Putamen (tissue), 1 donor: ENCODE data around the gene GNG7.
"Not testable (repeated sequence)": the region's sequence is repeated elsewhere in the genome, so short reads cannot be mapped to it uniquely, and the experiment has no call there.

Experiments
- DNase-seq: peaks from one replicate; pipeline ENCODE4 v3.0.0-alpha.2; 2016; ENCODE audit warnings: low spot score

GNG7 gene

DNA sequence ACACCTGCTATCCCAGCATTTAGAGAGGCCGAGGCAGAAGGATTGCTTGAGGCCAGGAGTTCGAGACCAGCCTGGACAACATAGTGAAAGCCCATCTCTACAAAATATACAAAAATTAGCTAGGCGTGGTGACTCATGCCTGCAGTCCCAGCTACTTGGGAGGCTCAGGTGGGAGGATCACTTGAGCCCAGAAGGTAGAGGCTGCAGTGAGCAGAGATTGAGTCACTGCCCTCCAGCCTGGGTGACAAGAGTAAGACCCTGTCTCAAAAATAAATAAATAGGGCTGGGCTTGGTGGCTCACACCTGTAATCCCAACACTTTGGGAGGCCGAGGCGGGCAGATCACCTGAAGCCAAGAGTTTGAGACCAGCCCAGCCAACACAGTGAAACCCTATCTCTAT is 238.8 kb downstream of the GNG7 start:
- not testable (repeated sequence) for DNase-seq

GRCh38 chr19:2462635-2463421 is 239.7 kb downstream of the GNG7 start:
- peak; percentile 84 for DNase-seq

GRCh38 chr19:2461751-2462634 is 240.5 kb downstream of the GNG7 start:
- DNase-seq: no peak
